Esophagus muscularis mucosa (tissue), 4 donors: ENCODE data around the gene DSC2.

ENCODE experiments used
- CTCF ChIP-seq, 3 experiments: fragments of 200-600 bp in 2 of 3; fragments of 450-650 bp in 1 of 3; sonication (generic) in 2 of 3; IDR thresholded peaks; one replicate each; pipeline ENCODE4 v1.5.1; 2017 to 2019; ENCODE audit warnings: antibody characterized with exemption in 3 of 3, mild to moderate bottlenecking in 2 of 3, moderate library complexity in 1 of 3
- EP300 ChIP-seq: sonication (generic); formaldehyde crosslinking; IDR thresholded peaks from one replicate; pipeline ENCODE4 v1.6.1; 2017; ENCODE audit warnings: antibody characterized with exemption
- POLR2A ChIP-seq: fragments of 450-650 bp; IDR thresholded peaks from one replicate; pipeline ENCODE4 v1.6.1; 2017; ENCODE audit warnings: antibody characterized with exemption, moderate library complexity, mild to moderate bottlenecking, low read depth
- POLR2AphosphoS5 ChIP-seq, 2 donors: sonication (generic); formaldehyde crosslinking; IDR thresholded peaks; one replicate each; pipeline ENCODE4 v1.6.1; 2017; ENCODE audit warnings: antibody characterized with exemption in 2 of 2

GRCh38 chr18:31039426-31039825 is 62.8 kb downstream of the DSC2 start:
- TF ChIP-seq CTCF (IDR thresholded peaks at IDR 0.05) (no peak), POLR2A (no peak), POLR2AphosphoS5 (IDR thresholded peaks at IDR 0.05) (no peak), EP300 (no peak)
